GM23338 (cell line): ENCODE results near the gene NPAT. TPM values are rescaled to one million over a fixed set of nuclear protein-coding genes. Genes with fewer than 3 reads are reported as not detected.
"Not testable (repeated sequence)": the region's sequence is repeated elsewhere in the genome, so short reads cannot be mapped to it uniquely, and the experiment has no call there.

ENCODE experiments used
- ATAC-seq: fragments of 200-7000 bp; cut with Tn5 transposase; 3 replicates; pipeline ENCODE4 v1.9.1; 2020
- DNase-seq: peaks from one replicate; pipeline ENCODE4 v3.0.0-alpha.2; 2015; ENCODE audit warnings: low spot score
- H2AFZ ChIP-seq: fragments of 200-600 bp; sonication (generic); 2 replicates; pipeline ENCODE4 v1.8.0; 2016; ENCODE audit warnings: antibody characterized with exemption, mild to moderate bottlenecking, moderate library complexity
- H3F3A ChIP-seq: fragments of 200-600 bp; sonication (generic); replicated peaks from 2 replicates; pipeline ENCODE4 v1.8.0; 2017; ENCODE audit warnings: antibody characterized with exemption, mixed run types, low read depth
- H3K27ac ChIP-seq: fragments of 200-600 bp; sonication (generic); 2 replicates; pipeline ENCODE4 v1.6.1; 2016; ENCODE audit warnings: low read depth
- H3K27me3 ChIP-seq: fragments of 200-600 bp; sonication (generic); 2 replicates; pipeline ENCODE4 v1.8.0; 2016; ENCODE audit warnings: mild to moderate bottlenecking, mixed run types, moderate library complexity; ENCODE audit not compliant: insufficient read depth
- H3K36me3 ChIP-seq: fragments of 200-600 bp; sonication (generic); 2 replicates; pipeline ENCODE4 v1.8.0; 2016; ENCODE audit warnings: mild to moderate bottlenecking; ENCODE audit not compliant: insufficient read depth
- H3K4me1 ChIP-seq: fragments of 200-600 bp; sonication (generic); 2 replicates; pipeline ENCODE4 v1.8.0; 2016; ENCODE audit warnings: mild to moderate bottlenecking, moderate library complexity; ENCODE audit not compliant: insufficient read depth
- H3K4me2 ChIP-seq: fragments of 200-600 bp; sonication (generic); 2 replicates; pipeline ENCODE4 v1.7.1; 2017; ENCODE audit warnings: mixed run types
- H3K4me3 ChIP-seq: fragments of 200-600 bp; sonication (generic); 2 replicates; pipeline ENCODE4 v1.6.1; 2016; ENCODE audit warnings: mixed run types
- H3K79me2 ChIP-seq: fragments of 200-600 bp; sonication (generic); replicated peaks from 2 replicates; pipeline ENCODE4 v1.8.0; 2017; ENCODE audit warnings: mild to moderate bottlenecking; ENCODE audit not compliant: insufficient read depth
- H3K9me2 ChIP-seq: fragments of 200-600 bp; sonication (generic); 2 replicates; pipeline ENCODE4 v1.8.0; 2017; ENCODE audit not compliant: insufficient read depth
- H4K20me1 ChIP-seq: fragments of 200-600 bp; sonication (generic); replicated peaks from 2 replicates; pipeline ENCODE4 v1.8.0; 2017; ENCODE audit warnings: mild to moderate bottlenecking; ENCODE audit not compliant: insufficient read depth
- H3K27ac Mint-ChIP-seq: 2 replicates; pipeline ENCODE4 v1.8.0; 2020; ENCODE audit warnings: inconsistent platforms, mild to moderate bottlenecking, moderate library complexity, mixed read lengths
- H3K27me3 Mint-ChIP-seq: 3 replicates; pipeline ENCODE4 v1.8.0; 2022; ENCODE audit warnings: low read depth, mild to moderate bottlenecking, moderate library complexity, mixed read lengths, inconsistent platforms; ENCODE audit not compliant: insufficient read depth, poor library complexity
- H3K36me3 Mint-ChIP-seq: 3 replicates; pipeline ENCODE4 v1.8.0; 2021; ENCODE audit warnings: low read depth, mild to moderate bottlenecking, inconsistent platforms, moderate library complexity, mixed read lengths
- H3K4me1 Mint-ChIP-seq: 3 replicates; pipeline ENCODE4 v1.8.0; 2020; ENCODE audit warnings: mild to moderate bottlenecking, inconsistent platforms, mixed read lengths
- H3K4me3 Mint-ChIP-seq: 3 replicates; pipeline ENCODE4 v1.8.0; 2021; ENCODE audit warnings: moderate library complexity, mild to moderate bottlenecking, inconsistent platforms, mixed read lengths
- H3K9me3 Mint-ChIP-seq: 3 replicates; pipeline ENCODE4 v1.8.0; 2020; ENCODE audit warnings: moderate library complexity, mild to moderate bottlenecking, inconsistent platforms, mixed read lengths
- CREB1 ChIP-seq: fragments of 250-450 bp; sonication (Bioruptor Pico); IDR thresholded peaks from 2 replicates; pipeline ENCODE4 v1.5.0; 2020; ENCODE audit warnings: low read depth, mild to moderate bottlenecking, moderate library complexity
- CTCF ChIP-seq, 2 experiments: fragments of 200-600 bp in 1 of 2; sonication (generic) in 1 of 2; conservative IDR thresholded peaks; 2 replicates each; pipeline versions ENCODE4 v1.5.1 to v1.6.1; 2016 to 2017; ENCODE audit warnings: antibody characterized with exemption in 2 of 2, low read depth in 2 of 2, mild to moderate bottlenecking in 2 of 2, moderate library complexity in 1 of 2
- ETS1 ChIP-seq: IDR thresholded peaks from 2 replicates; pipeline ENCODE4 v1.6.1; 2016; ENCODE audit warnings: antibody characterized with exemption
- EZH2 ChIP-seq: fragments of 200-600 bp; sonication (generic); IDR thresholded peaks from one replicate; pipeline ENCODE4 v1.8.0; 2017; ENCODE audit warnings: antibody characterized with exemption, mild to moderate bottlenecking, low read depth; ENCODE audit not compliant: unreplicated experiment
- EZH2phosphoT487 ChIP-seq: fragments of 200-600 bp; sonication (generic); IDR thresholded peaks from one replicate; pipeline ENCODE4 v1.8.1; 2018; ENCODE audit warnings: antibody characterized with exemption; ENCODE audit not compliant: unreplicated experiment
- NANOG ChIP-seq: IDR thresholded peaks from 2 replicates; pipeline ENCODE4 v1.6.1; 2016; ENCODE audit warnings: antibody characterized with exemption, borderline replicate concordance
- REST ChIP-seq: IDR thresholded peaks from one replicate; pipeline ENCODE4 v1.6.1; 2018; ENCODE audit warnings: antibody characterized with exemption; ENCODE audit not compliant: unreplicated experiment
- STAT1 ChIP-seq: IDR thresholded peaks from one replicate; pipeline ENCODE4 v1.6.1; 2016; ENCODE audit warnings: antibody characterized with exemption; ENCODE audit not compliant: unreplicated experiment
- ZNF114 ChIP-seq: fragments of 250-450 bp; sonication (Bioruptor Pico); IDR thresholded peaks from 2 replicates; pipeline ENCODE4 v1.5.0; 2020; ENCODE audit warnings: mild to moderate bottlenecking, moderate library complexity
- ZNF331 ChIP-seq: fragments of 250-450 bp; sonication (Bioruptor Pico); IDR thresholded peaks from 2 replicates; pipeline ENCODE4 v1.5.0; 2020; ENCODE audit warnings: low read depth, mild to moderate bottlenecking, moderate library complexity
- polyA plus RNA-seq: library from polyadenylated mRNA; unstranded; fragments of >200 nt; fragmentation: Nextera tagmentation; extraction: Ambion mirVana; gene quantifications from 2 replicates; pipeline ENCODE4 v1.2.1, GENCODE V29; 2016
- total RNA-seq: library from RNA; depleted of rRNA; stranded (reverse); fragments of >200 nt; shearing (Covaris generic); gene quantifications from 2 replicates; pipeline ENCODE4 v1.2.3, GENCODE V29; 2014

Gene NPAT
- total and polyA plus RNA-seq, 2 experiments from 2014 or later, result 24.2 to 25.1 TPM

- not testable (repeated sequence) for H2AFZ ChIP-seq, H3K27ac ChIP-seq, H3F3A ChIP-seq, H3K4me1 Mint-ChIP-seq, DNase-seq, H3K79me2 ChIP-seq, H3K9me2 ChIP-seq, H3K4me1 ChIP-seq, H3K27me3 ChIP-seq, H3K4me3 Mint-ChIP-seq, H3K9me3 Mint-ChIP-seq, ATAC-seq, H3K27me3 Mint-ChIP-seq, H4K20me1 ChIP-seq, H3K4me3 ChIP-seq, H3K4me2 ChIP-seq, H3K27ac Mint-ChIP-seq
- H3K36me3 ChIP-seq, result peaks cover 48% of the 10 kb centered on the region
- peaks cover 55% of the 10 kb centered on the region for H3K36me3 Mint-ChIP-seq
Measured at GRCh38 chr11:108162878-108163277, 59.6 kb downstream of the NPAT start.

- no peak overlapping the region for H3K4me3 ChIP-seq
- Mint-ChIP-seq H3K4me3 (no peak overlapping the region), H3K27ac (0 out of 2 replicates have a peak overlapping the region, but pooled peaks have one; percentile 50), H3K9me3 (no peaks in the 10 kb centered on the region), H3K36me3 (peaks cover 43% of the 10 kb centered on the region; the same call in 2 of the 3 replicates), H3K4me1 (no peaks in the 10 kb centered on the region), H3K27me3 (no peaks in the 10 kb centered on the region)
- no peak for DNase-seq
- no peaks in the 10 kb centered on the region for H3K27me3 ChIP-seq
- H3K27ac ChIP-seq, result no peak overlapping the region
- no peaks in the 10 kb centered on the region; the same call in 1 of the 2 replicates for H4K20me1 ChIP-seq
- H3K36me3 ChIP-seq, result peaks cover 30% of the 10 kb centered on the region
- H2AFZ ChIP-seq, result no peak overlapping the region
- no peak for ATAC-seq
- H3K9me2 ChIP-seq, result no peaks in the 10 kb centered on the region
- no peak overlapping the region for H3K4me2 ChIP-seq
- H3F3A ChIP-seq, result no peaks in the 10 kb centered on the region
- no peaks in the 10 kb centered on the region for H3K4me1 ChIP-seq
- H3K79me2 ChIP-seq, result no peaks in the 10 kb centered on the region
- TF ChIP-seq CREB1 (CRISPR knock-in tag) (no peak), ETS1 (no peak), EZH2 (no peak), REST (no peak), CTCF (conservative IDR thresholded peaks at IDR 0.05; ENCODE audit: low read depth in 2 of 2) (no peak), EZH2phosphoT487 (no peak), NANOG (no peak), ZNF114 (no peak), ZNF331 (CRISPR knock-in tag) (no peak), STAT1 (no peak)
Measured at GRCh38 chr11:108160970-108161566, 61.4 kb downstream of the NPAT start.
